Loucy (cell line): ENCODE results near the gene ERICH6.

Experiments used
- EZH2phosphoT487 ChIP-seq: fragments of 200-600 bp; IDR thresholded peaks from 2 replicates; pipeline ENCODE4 v1.6.1; 2018; ENCODE audit warnings: antibody characterized with exemption, mild to moderate bottlenecking, moderate library complexity, borderline replicate concordance
- TF ChIP-seq, protein P1 (sequence below): fragments of 200-600 bp; sonication (generic); conservative IDR thresholded peaks from 2 replicates; pipeline ENCODE4 v1.5.1; 2014; ENCODE audit warnings: mild to moderate bottlenecking, antibody characterized with exemption, low read length

DNA sequence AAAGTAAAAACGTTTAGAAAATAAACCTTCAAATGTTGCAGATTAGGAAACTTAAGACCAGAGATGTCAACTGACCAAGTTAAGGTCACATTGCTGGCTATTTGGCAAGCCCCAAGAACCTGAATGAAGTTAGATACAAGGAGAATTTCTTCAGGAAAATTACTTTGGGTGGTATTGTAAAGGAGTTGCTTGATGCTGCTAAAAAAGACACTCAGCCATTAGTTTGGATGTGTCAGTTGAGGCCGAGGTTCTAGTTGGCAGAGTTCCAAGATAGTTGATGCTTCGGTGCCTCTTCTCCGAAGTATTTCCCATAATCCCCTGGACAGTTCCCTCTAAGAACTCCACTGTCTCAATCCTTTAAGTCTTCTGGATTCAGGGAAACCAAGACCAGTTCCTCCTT lies 35.0 kb upstream of the ERICH6 start:
- TF ChIP-seq, protein P1, sequence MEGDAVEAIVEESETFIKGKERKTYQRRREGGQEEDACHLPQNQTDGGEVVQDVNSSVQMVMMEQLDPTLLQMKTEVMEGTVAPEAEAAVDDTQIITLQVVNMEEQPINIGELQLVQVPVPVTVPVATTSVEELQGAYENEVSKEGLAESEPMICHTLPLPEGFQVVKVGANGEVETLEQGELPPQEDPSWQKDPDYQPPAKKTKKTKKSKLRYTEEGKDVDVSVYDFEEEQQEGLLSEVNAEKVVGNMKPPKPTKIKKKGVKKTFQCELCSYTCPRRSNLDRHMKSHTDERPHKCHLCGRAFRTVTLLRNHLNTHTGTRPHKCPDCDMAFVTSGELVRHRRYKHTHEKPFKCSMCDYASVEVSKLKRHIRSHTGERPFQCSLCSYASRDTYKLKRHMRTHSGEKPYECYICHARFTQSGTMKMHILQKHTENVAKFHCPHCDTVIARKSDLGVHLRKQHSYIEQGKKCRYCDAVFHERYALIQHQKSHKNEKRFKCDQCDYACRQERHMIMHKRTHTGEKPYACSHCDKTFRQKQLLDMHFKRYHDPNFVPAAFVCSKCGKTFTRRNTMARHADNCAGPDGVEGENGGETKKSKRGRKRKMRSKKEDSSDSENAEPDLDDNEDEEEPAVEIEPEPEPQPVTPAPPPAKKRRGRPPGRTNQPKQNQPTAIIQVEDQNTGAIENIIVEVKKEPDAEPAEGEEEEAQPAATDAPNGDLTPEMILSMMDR = no peak
- TF ChIP-seq EZH2phosphoT487 = no peak
